NCI-H2196 treated with DMSO at 0.1 percent for 48 hours (cell line): ENCODE measurements around the gene CPT1A.

ENCODE experiments used
- DNase-seq: peaks from one replicate; lab custom pipeline; 2025; ENCODE audit not compliant: unreplicated experiment; lab: John Stamatoyannopoulos, UW

CPT1A gene

DNA sequence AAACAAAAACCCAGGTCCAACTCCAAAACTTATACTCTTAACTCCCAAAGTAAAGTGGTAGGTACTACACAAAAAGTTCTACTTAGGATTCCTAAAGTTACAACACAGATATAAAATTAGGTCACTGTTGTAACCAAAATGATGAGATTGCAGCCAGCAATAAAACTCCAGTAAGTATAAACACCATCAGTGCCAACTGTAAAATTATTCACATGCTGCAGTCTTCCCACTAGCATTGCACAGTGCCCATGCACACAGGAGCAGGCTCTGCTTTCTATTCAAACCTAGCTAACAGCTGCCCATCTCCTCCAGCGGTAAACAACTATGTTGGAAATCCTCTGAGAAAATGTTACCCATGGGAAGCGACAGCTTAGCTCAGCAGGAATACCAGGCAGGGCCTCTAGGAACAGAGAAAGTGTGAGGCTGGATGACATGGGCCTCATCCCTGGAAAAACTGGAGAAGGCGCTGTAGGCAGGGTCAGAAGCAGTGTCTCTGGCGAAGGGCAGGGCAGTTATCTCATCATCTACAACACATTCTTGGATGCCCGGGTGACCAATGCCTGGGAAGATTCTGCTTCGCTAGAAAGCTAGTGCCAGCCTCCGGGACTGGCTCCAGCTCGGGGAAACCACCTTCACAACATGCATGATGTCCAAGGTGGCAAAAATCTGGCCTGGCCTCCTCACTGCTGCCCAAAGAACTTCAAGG is 9.1 kb downstream of the CPT1A start:
- no peak for DNase-seq

DNA sequence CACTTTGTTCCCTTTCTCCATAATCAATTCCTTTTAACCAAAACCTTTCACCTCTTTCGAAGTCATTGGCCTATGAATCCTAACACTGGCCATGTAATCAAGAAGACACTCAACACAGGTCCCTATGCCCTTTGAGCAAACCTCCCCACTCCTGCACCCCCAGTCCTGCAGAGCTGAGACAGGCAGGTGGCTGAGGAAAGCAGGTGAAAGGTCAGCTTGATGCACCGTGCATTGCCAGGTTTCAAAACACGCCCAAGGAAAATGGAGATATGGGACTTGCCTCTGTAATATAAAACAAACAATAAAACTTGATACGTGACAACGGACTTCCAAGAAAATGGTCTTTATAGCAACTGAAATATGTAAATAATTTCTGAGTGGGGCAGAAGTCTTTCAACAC is 10.6 kb downstream of the CPT1A start:
- no peak for DNase-seq

DNA sequence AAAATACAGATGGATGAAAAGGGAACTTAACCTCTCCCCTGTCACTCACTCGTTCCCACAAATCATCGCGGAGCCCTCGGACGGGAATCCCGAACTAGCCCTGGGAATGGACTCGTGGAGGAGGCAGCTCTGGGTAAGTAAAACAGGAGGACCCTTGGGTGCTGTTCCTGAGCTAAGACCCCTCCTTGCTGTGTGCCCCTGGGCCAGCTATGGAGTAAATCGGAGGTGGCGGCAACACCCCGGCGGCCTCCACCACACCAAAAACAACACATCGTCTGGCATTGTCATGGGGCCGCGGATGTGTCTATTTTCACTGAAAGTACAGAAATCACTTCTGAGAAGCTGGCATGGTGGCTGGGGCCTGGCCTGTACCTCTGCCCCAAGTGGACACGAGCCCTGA is 12.1 kb downstream of the CPT1A start:
- DNase-seq, result no peak

DNA sequence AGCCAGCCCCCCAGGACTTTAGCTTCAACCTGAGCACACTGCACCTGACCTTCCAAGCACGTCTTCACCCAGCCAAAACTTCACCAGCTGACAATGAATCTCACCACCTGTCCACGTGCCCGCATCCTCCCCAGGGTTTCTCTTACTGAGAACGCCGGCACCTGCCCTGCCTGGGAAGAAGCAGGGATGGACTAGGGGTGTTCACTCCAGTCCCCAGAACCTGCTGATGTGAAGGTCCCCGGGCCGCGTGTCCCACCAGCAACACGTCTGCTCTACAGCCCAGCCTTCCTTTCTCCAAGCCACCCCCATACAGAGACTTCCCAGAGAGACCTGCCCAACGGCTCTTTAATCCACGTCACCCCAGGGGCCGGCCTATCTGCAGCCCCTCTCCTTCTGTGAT is 12.8 kb downstream of the CPT1A start:
- DNase-seq, result no peak

DNA sequence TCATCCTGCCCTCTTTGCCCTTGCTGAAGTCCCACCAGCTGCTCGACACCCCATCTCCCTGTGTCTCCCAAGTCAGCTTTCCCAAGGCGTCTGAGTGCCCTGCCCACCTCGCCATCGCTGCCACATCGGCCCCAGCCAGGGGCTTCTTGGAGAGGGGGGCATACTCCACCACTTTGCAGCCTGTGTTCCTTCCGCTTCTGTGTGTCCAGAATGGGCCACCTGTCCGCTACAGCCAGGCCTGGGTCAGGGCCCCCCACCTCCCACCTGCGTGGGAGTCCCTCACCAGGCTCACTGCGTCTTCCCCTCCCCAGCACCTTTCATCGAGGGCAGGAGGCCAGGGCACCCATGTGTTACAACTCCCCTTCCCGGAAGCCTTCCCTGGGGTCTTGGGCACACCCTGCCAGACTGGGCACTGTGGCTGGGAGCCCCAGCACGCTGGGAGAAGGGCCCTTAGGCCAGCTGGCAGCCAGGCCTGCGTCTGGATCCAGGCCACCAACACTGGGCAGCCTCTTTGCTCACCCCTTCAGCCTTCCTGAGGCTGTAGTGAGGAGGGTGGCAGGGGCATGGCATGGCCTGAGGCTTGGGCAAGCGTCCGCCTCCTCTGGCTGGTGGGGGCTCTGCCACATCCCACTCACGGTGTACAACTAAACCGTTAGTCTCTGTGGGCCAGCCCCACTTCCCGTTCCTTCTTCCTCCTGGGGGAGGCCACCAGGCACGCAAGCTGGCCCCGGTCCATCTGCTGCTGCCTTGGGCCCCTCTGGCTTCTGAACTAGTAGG is 13.4 kb downstream of the CPT1A start:
- DNase-seq, result no peak

DNA sequence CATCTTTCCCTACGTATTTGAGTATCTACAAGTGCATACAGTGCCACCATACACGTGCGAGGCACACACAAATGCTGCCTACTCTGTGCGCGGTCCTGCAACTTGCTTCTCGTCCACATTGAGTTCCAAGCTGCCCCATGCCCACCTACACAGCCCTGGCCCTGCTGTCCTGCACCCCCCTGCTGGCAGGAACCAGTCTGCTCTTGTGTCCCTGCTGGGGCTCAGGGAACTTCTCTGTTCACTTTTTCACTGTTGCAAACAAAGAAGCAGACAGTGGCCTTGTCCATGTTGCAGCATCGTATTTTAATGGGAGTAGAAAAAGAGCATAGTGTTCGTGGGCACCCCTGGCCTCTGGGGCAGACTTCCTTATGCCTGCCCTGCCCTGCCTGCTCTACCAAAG is 14.0 kb downstream of the CPT1A start:
- no peak for DNase-seq

DNA sequence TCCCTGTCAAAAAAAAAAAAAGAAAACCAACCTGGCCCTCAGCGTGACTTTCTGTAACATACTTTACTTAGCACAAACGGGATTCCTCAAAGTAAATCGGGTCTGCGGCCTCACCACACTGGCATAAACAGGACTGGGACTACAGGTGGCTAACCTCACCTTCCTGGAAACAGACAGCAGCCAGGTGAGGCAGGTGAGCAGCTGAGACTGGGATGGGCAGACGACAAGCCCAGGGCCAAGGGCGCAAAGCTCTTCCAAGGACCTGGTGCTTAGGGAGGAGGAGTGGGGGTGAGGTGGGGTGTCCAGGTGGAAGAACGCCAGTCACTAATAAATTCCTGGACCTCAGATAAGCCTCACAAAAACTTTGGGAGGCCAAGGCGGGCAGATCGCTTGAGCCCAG is 15.0 kb downstream of the CPT1A start:
- DNase-seq, result no peak

DNA sequence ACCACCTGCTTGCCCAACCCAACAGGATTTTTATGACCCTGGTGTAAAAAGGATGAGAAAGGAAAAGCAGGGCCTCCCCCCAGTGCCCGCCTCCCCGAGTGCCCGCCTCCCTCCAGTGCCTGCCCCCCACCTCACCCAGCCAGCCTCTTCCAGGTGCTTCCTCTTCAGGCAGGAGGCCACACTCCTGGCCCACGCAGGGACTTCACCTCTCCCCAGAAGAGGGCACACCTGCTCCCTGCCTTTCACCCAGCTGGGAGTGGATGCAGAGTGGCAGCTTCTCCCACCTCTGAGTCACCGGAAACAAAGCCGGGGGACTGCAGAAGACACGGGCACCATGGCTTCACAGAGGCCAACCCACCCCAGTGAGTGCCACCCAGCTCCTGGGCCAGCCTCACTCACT is 16.1 kb downstream of the CPT1A start:
- DNase-seq, result no peak

DNA sequence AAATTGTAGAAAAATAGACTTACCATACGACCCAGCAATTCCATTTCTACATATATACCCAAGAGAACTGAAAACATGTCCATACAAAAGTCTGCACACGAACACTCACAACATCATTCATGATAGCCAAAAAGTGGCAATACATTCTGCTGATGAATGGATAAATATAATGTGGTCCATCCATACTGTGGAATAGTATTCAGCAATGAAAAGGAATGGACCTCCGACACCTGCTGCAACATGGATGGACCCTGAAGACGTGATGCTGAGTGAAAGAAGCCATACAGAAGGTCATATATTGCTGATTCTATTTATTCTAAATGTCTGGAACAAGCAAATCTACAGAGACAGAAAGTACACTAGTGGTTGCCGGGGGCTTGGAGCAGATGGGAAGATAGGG is 19.2 kb downstream of the CPT1A start:
- DNase-seq, result no peak

DNA sequence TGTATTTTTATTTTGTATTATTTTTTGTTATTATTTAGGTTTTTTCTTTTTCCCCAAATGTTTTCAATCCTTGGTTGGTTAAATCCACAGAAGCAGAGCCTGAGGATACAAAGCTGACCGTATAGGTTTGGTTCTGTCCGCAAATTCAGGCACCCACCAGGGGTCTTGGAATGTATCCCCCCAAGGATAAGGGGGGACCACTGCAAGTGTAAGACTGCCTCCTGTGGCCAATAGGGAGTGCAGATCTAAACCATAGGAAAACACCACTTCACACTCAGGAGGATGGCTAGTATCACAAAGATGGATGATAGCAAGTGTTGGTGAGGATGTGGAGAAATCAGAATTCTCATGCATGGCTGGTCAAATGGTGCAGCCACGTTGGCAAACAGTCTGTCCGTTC is 20.0 kb downstream of the CPT1A start:
- no peak for DNase-seq

DNA sequence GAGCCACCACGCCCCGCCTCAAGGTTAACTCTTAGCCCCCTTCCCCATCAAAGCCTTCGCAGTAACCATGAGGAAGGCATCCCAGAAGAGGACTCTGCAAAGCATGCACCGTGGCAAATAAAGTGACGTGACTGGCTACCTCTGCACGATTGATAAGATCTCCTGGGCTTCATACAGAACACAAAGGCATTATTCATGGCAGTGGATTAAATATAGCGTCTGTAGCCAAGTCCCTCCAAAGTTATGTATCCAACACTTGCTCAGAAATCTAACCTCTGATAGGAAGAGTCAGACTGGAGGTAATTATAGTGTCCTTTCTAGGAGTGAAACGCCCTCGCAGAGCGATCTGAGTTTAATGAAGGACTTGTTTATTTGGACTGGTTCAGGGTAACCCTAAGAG is 22.4 kb downstream of the CPT1A start:
- no peak for DNase-seq

DNA sequence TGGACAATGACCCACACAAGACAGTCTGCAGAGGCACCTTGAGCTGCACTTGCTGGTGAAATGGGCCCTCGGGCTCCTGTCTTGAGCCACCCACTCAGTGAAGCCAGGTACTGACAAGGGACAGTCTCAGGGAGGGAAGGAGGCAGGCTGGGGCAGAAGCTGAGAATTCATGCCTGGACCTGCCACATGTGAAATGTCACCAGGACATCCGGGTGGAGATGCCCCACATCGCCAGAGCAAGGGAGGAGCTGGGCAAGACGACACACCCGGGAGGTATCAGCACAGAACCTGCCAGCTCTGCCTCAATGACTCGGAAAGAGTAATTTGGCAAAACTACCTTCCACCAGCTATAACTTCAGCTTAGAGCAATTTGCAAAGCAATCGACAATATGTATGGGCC is 23.5 kb downstream of the CPT1A start:
- DNase-seq, result no peak

DNA sequence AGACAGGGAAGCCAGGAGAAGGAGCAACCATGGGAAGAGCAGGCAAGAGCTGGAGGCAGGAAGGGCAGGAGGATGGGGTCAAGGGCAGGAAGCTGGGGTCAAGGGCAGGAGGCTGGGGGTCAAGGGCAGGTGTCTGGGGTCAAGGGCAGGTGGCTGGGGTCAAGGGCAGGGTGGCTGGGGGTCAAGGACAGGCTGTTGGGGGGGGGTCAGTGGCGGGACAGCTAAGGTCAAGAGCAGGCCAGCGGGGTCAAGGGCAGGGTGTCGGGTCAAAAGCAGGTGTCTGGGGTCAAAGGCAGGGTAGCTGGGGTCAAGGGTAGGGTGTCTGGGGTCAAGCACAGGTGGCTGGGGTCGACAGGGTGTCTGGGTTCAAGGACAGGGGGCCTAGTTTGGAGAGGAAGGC is 24.2 kb downstream of the CPT1A start:
- DNase-seq, result no peak

DNA sequence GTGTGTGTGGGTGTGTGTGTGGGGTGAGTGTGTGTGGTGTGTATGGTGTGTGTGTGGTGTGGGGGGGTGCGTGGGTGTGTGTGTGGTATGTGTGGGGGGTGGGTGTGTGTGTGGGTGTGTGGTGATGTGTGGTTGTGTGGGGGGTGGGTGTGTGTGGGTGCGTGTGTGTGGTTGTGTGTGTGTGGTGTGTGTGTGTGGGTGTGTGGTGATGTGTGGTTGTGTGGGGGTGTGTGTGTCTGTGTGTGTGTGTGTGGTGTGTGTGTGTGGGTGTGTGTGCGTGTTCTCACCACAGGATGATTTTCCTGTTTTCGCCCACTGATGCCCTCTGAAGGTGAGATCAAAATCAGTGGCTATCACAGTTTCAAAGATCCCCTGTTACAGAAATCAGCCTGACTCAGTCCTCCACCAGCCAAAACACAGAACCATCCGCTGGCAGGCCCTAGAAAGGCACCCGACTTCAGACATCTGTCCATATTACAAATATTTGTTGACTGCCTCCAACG is 24.7 kb downstream of the CPT1A start:
- no peak for DNase-seq

DNA sequence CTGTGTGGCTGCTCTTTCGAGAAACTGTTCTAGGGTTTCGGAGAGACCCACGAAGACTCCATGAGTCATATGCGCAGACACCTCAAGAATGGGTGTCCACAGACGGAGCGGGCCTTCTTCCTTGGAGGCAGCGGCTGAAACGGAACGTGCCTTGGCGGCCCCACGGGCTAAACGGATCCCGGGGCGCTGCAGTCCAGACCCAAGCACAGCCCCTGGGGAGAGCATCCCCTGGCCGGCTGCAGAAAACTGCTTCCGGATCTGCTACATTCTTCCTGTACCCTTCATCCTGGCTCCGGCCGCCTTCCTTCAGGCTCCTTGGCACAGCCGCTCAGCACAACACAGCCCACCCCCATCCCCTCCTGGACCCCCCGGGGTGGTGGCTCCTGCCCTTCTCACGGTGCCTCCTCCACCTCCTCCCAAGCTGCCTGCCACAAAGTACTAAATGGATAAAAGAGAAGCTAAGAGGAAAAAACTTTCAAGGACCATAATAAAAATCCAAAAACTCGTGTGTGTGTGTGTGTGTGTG is 25.4 kb downstream of the CPT1A start:
- DNase-seq, result no peak

DNA sequence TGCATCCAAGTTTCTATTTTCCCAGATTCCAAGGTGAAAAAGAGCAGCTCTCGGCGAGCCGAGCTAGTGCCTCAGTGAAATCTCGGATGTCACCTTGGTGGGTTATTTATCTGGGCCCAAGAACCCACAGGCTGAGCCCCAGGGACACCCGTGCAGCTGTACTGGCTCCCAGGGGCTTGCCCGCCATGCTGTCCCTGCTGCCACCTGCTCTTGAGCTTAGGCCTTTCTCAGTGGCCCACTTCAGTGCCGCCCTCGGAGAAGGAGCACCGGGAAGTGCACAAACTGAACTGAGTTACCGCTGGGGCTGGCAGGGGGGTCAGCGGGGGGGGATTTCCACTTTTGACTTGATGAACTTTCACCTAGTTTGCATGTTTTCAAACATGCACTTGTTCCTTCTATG is 27.9 kb downstream of the CPT1A start:
- DNase-seq, result no peak

DNA sequence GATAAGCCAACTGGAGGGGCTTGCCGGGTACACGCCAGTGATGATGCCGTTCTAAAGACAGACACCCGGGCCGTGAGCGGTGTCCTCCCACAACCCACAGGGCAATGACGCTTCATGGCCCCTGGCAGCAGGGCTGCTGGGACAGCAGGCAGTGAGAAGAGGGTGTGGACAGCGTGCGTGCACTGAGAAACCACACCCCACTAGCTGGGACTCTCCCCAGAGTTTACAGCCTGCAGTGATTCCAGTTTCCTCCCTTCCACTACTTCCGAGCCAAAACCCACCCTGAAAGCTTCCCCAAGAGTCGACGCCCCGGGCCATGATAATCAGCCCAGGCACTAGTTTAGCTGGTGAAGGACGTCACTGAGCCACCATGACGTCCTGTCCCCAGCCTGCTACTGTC is 29.2 kb downstream of the CPT1A start:
- no peak for DNase-seq

DNA sequence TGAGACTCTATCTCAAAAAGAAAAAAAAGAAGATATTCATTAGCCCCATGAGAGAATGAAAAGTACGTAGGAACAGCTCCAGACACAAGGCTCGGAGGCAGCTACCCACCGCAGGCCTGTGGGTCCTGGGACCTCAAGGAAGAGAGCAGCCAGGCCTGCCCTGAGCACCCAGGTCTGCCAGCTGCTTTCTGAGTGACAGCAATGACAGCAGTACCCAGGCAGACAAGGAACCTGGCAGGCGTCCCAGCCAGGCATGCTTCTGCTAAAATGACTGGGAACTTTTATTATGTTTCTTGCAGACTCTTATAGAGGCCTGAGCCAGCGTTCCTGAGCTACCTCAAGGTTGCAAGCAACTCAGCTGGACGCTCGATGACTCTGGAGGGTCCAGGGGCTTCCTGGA is 31.6 kb downstream of the CPT1A start:
- DNase-seq, result no peak

DNA sequence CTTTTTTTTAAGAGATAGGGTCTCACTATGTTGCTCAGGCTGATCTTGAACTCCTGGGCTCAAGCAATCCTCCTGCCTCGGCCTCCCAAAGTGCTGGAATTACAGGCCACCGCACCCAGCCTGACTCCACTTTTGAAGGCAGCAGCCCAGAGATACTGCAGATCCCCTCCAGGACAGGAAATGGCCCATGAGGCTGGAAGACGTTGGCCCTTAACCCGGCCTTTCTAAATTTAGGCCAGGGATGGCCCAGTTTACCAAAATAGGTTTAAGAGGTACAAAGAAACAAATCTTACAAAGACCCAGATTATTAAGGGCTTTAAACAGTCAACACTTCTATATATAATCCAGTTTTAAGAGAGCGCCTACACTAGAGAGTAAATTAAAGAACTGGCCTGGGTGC is 32.2 kb downstream of the CPT1A start:
- DNase-seq, result no peak

DNA sequence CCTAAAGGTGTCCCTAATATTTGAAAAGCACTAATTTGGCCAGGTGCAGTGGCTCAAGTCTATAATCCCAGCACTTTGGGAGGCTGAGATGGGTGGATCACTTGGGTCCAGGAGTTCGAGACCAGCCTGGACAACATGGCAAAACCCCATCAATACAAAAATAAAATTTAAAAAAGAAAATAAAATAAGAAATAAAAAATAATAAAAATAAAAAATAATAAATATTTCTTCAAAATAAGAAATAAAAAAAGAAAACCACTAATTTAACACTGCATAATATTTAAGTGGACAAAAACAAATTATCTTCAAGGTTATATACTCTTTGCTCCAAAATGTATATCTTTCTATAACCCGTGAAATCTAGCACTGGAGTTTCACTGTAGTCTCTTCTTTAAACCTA is 32.9 kb downstream of the CPT1A start:
- no peak for DNase-seq

DNA sequence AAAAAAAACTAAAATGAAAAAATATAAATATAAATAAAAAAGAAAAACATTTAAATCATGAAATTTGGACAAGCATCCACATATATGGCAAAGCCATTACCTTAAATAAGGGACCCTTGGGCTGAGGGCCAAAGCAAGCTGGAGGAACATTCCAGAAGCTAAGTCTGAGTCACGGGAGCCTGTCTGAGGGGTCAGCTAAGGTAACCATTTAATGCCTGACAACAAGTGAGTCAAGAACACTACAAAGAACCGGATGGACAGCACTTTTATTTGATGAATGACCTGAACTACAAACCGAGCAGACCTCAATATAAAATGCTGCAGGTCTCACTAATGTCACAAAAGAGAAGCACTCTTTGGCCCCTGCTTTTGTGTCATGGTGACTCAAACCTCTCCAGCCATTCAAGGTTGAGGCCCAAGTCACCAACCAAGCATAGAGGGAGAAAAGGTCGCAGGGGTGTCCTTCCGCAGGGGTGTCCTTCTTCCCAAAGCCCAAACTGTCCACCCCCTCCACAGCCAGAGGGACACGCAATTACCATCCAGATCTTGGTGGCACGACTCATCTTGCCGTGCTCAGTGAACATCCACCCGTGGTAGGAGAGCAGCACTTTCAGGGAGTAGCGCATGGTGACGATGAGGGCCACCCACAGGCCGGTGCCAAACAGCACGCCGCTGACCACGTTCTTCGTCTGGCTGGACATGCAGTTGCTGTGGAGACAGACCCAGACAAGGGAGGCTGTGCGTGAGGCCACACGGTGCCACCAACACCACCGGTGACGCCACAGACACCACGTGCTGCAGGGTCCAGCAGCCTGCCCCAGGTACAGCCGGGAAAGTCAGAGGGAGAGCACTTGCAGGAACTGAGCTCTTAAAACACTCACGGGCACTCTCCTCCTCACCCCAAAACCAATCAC is 34.5 kb downstream of the CPT1A start:
- DNase-seq, result no peak
